ENCODE data around the gene RNF183.

The RNF183 gene, protein sequence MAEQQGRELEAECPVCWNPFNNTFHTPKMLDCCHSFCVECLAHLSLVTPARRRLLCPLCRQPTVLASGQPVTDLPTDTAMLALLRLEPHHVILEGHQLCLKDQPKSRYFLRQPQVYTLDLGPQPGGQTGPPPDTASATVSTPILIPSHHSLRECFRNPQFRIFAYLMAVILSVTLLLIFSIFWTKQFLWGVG

DNA sequence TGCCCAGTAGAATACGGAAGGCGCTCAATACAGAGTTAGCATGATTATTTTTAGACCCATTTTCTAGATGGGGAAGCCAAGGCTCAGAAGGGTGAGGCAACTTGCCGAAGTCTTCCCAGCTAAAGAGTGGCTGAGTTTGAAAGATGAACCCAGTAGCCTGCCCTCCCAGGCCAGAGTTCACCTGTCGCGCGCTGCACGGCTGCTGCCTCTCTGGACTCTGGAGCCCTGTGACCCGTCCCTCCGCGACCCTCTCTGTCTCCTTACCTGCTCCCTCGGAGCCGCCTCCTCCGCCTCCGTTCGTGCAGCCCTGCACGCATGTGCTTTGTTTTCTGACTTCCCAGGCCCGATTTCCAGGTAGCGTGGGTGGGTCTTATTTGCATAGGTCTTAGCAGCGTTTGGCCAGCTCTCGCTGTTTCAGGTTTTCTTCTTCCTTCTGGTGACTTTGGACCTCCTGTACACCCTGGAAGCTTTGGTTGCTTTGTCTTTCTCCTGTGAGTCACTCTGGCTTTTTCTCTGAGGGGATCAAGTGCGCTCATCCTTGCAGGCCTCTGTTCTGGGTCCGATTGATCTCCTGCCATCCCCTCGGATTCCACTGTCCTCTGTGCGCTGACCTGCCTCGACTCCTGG is at the start of gene RNF183:
Gene RNF183 (minus strand): TSS at position 585 of the 627 bp plus-strand sequence. CDS start 5,192 bp downstream, outside the sequence.
- TF ChIP-seq, protein P1, sequence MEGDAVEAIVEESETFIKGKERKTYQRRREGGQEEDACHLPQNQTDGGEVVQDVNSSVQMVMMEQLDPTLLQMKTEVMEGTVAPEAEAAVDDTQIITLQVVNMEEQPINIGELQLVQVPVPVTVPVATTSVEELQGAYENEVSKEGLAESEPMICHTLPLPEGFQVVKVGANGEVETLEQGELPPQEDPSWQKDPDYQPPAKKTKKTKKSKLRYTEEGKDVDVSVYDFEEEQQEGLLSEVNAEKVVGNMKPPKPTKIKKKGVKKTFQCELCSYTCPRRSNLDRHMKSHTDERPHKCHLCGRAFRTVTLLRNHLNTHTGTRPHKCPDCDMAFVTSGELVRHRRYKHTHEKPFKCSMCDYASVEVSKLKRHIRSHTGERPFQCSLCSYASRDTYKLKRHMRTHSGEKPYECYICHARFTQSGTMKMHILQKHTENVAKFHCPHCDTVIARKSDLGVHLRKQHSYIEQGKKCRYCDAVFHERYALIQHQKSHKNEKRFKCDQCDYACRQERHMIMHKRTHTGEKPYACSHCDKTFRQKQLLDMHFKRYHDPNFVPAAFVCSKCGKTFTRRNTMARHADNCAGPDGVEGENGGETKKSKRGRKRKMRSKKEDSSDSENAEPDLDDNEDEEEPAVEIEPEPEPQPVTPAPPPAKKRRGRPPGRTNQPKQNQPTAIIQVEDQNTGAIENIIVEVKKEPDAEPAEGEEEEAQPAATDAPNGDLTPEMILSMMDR (IDR thresholded peaks at IDR 0.05; ENCODE audit: extremely low read depth, insufficient read depth, missing control alignments) = no peak
- DNase-seq (ENCODE audit: low spot score) = no peak
- in situ Hi-C loops (cut with MboI; ENCODE audit: low pct_unique_long_range_greater_than_20kb, low sequenced_read_pairs, unreplicated experiment) = loop anchor here (25.0 kb wide), 1 partner anchor 359 kb away; no protein-coding TSS in a partner anchor

GRCh38 chr9:113352411-113352810 is 49.2 kb upstream of the RNF183 start:
- DNase-seq (ENCODE audit: low spot score) = no peak
- TF ChIP-seq, protein P1 (IDR thresholded peaks at IDR 0.05; ENCODE audit: extremely low read depth, insufficient read depth, missing control alignments) = no peak
- in situ Hi-C loops (cut with MboI; ENCODE audit: low pct_unique_long_range_greater_than_20kb, low sequenced_read_pairs, unreplicated experiment) = no loop called here

DNA sequence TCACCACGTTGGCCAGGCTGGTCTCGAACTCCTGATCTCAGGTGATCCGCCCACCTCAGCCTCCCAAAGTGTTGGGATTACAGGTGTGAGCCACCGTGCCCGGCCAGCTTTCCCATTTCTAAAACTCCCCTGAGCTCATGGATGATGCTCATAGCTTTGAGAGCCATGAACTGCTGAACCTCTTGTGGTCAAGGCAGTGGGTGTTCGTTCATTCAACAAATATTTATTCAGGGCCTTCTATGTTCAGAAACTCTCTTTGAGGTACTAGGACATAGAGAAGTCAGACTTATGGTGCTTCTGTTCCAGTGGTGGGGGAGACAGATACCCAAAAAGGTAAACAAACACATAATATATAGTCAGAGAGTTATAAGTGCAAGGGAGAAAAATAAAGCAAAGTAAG is 48.8 kb upstream of the RNF183 start:
- TF ChIP-seq, protein P1 (IDR thresholded peaks at IDR 0.05; ENCODE audit: extremely low read depth, insufficient read depth, missing control alignments) = no peak
- in situ Hi-C loops (cut with MboI; ENCODE audit: low pct_unique_long_range_greater_than_20kb, low sequenced_read_pairs, unreplicated experiment) = no loop called here
- no peak for DNase-seq (ENCODE audit: low spot score)

GRCh38 chr9:113350937-113351336 is 47.8 kb upstream of the RNF183 start:
- peak; percentile 59 for DNase-seq (ENCODE audit: low spot score)
- in situ Hi-C loops (cut with MboI; ENCODE audit: low pct_unique_long_range_greater_than_20kb, low sequenced_read_pairs, unreplicated experiment) = no loop called here
- TF ChIP-seq, protein P1 (IDR thresholded peaks at IDR 0.05; ENCODE audit: extremely low read depth, insufficient read depth, missing control alignments) = no peak

- in situ Hi-C loops (cut with MboI; ENCODE audit: low pct_unique_long_range_greater_than_20kb, low sequenced_read_pairs, unreplicated experiment) = no loop called here
- peak; percentile 39 for DNase-seq (ENCODE audit: low spot score)
Observed at GRCh38 chr9:113350107-113350661, 47.0 kb upstream of the RNF183 start.

DNA sequence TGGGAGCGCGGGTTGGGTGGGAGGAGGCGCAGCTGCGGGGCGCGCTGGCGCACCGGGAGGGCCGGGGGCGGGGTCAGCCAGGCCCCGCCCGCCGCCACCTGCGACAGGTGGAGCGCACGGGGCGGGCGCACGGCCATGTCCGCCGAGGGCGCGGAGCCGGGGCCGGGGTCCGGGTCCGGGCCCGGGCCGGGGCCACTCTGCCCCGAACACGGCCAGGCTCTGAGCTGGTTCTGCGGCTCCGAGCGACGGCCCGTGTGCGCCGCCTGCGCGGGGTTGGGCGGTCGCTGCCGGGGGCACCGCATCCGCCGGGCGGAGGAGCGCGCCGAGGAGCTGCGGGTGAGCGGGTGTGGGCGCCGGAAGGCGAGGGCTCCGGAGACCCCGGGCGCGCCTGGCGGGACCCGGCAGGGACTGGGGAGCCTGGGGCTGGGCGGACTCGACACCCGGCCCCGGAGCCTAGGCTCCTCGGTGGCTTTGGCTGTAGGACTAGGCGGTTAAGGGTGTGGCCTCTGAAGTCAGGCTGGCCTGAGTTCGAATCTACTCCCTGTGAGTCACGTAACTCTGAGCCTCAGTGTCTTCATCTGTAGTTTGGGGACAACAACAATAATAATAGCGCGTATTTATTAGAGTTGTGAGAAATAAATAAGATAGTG is 46.4 kb upstream of the RNF183 start, which contains the start of gene BSPRY:
Gene BSPRY (plus strand): TSS at position 97 of the 650 bp plus-strand sequence. CDS start 39 bp downstream, at position 136.
- TF ChIP-seq, protein P1 (IDR thresholded peaks at IDR 0.05; ENCODE audit: extremely low read depth, insufficient read depth, missing control alignments) = no peak
- peak; percentile 69 for DNase-seq (ENCODE audit: low spot score)
- in situ Hi-C loops (cut with MboI; ENCODE audit: low pct_unique_long_range_greater_than_20kb, low sequenced_read_pairs, unreplicated experiment) = no loop called here

More at GRCh38 chr9:113350107-113350661, 47.0 kb upstream of the RNF183 start:
- TF ChIP-seq, protein P1 (IDR thresholded peaks at IDR 0.05; ENCODE audit: extremely low read depth, insufficient read depth, missing control alignments) = no peak
